ENCODE results near the gene SLC44A1.
A peak's percentile ranks its signal among the peaks of the same experiment; 100 is the strongest.

Gene SLC44A1

GRCh38 chr9:105401651-105402050 is 157.2 kb downstream of the SLC44A1 start:
- H3K36me3 ChIP-seq (ENCODE audit: control insufficient read depth in 4 of 4, insufficient read depth in 4 of 4, low read length in 3 of 4), result no peaks in the 10 kb centered on the region
- H3K4me1 ChIP-seq (ENCODE audit: control extremely low read depth in 1 of 4, control insufficient read depth in 4 of 4, insufficient read depth in 4 of 4, low read length in 3 of 4), result peaks cover 3 to 32% (median 5%) of the 10 kb centered on the region in 4 experiments
- H3K9me3 ChIP-seq (ENCODE audit: control extremely low read depth in 1 of 5, control insufficient read depth in 4 of 5, insufficient read depth in 2 of 5, low read depth in 1 of 5, low read length in 4 of 5), result peaks cover 0 to 5% (median 0%) of the 10 kb centered on the region in 5 experiments
- ChIA-PET CTCF (no interaction called here), POLR2A (no interaction called here)
- H3K4me3 ChIP-seq (ENCODE audit: control insufficient read depth in 1 of 7, extremely low read depth in 1 of 7, insufficient read depth in 4 of 7, low read depth in 2 of 7, low read length in 6 of 7), result no peak overlapping the region
- no peaks in the 10 kb centered on the region for H3K27me3 ChIP-seq (replicated peaks in 2 of 5; ENCODE audit: control insufficient read depth in 4 of 5, insufficient read depth in 5 of 5, low read length in 4 of 5)
- WGBS (ENCODE audit: insufficient coverage), result 69% methylated on average over 2 of the region's 3 CpGs
- no peak for DNase-seq
- no peak overlapping the region for H3K27ac ChIP-seq (ENCODE audit: insufficient read depth in 1 of 2, low read depth in 1 of 2, low read length in 2 of 2, poor library complexity in 1 of 2, severe bottlenecking in 2 of 2)

DNA sequence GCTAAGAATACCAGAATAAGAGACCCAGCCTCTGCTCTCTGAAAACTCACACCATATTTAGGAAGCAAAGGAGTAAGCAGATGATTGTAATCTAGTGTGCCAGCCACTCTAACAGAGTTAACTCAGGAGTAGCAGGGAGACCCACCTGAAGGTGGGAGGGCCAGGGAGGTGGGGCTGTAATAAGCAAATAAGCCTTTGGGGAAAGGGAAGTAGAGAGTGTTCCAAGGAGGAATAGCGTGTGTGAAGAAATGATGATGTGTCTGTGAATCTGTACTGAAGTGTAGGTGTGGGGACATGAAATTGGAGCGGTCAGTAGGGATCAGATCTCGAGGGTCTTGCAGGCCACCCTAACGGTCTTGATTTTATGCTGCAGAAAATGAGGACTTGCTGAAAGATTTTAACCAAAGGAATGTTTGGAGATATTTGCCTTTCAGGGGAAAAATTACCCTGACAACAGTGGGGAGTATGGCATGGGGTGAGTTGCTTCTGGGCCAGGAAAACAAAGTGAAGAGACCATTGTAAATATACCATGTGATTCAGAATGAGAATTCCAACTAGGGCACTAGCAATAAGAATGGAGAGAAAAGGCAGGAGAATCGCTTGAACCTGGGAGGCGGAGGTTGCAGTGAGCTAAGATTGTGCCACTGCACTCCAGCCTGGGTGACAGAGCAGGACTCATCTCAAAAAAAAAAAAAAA is 159.2 kb downstream of the SLC44A1 start:
- no peaks in the 10 kb centered on the region for H3K27me3 ChIP-seq (replicated peaks in 2 of 5; ENCODE audit: control insufficient read depth in 4 of 5, insufficient read depth in 5 of 5, low read length in 4 of 5)
- H3K9me3 ChIP-seq (ENCODE audit: control extremely low read depth in 1 of 5, control insufficient read depth in 4 of 5, insufficient read depth in 2 of 5, low read depth in 1 of 5, low read length in 4 of 5), result peaks cover 0 to 11% (median 2%) of the 10 kb centered on the region in 5 experiments
- POLR2A ChIA-PET, result no interaction called here
- no peak for DNase-seq
- no peak overlapping the region for H3K27ac ChIP-seq (ENCODE audit: insufficient read depth in 1 of 2, low read depth in 1 of 2, low read length in 2 of 2, poor library complexity in 1 of 2, severe bottlenecking in 2 of 2)
- H3K4me3 ChIP-seq (ENCODE audit: control insufficient read depth in 1 of 7, extremely low read depth in 1 of 7, insufficient read depth in 4 of 7, low read depth in 2 of 7, low read length in 6 of 7), result no peak overlapping the region
- no peaks in the 10 kb centered on the region for H3K36me3 ChIP-seq (ENCODE audit: control insufficient read depth in 4 of 4, insufficient read depth in 4 of 4, low read length in 3 of 4)
- peaks cover 3 to 32% (median 5%) of the 10 kb centered on the region in 4 experiments for H3K4me1 ChIP-seq (ENCODE audit: control extremely low read depth in 1 of 4, control insufficient read depth in 4 of 4, insufficient read depth in 4 of 4, low read length in 3 of 4)
- WGBS (ENCODE audit: insufficient coverage), result 100% methylated on average over 4 of the region's 6 CpGs
- CTCF ChIA-PET, result interaction anchor here (1.2 kb wide), 1 partner anchor 12 kb away, joined by 3 read pairs; no protein-coding TSS in a partner anchor

DNA sequence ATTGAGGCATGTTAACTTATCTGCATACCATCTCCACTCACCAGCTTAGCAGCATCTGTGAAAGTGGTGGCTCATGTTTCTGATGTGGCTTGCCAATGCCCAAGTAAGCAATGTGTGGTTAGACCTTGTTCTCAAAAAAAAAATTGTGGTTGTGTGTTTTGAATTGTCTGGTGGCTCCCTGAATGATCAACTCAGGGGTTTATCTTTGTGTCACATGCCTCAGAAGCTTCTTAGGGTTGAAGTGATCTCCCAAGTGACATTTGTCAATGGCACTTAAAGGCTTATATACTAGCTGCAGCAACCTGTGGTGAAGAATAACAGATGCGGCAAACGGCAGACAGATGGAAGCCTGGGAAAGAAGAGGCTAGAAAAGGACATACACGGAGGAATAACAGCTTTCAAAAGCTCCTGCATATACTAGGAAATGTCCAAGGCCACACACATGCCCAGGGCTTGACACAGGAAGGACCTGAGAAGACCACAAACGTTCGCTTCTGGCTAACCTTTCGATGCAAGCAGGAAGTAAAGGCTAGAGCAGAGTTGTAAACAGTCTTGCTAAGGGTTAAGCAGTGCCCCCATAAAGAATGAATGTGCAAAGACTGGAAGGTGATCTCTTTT is 161.2 kb downstream of the SLC44A1 start:
- H3K36me3 ChIP-seq (ENCODE audit: control insufficient read depth in 4 of 4, insufficient read depth in 4 of 4, low read length in 3 of 4), result no peaks in the 10 kb centered on the region
- H3K27ac ChIP-seq (ENCODE audit: insufficient read depth in 1 of 2, low read depth in 1 of 2, low read length in 2 of 2, poor library complexity in 1 of 2, severe bottlenecking in 2 of 2), result no peak overlapping the region
- peaks cover 3 to 32% (median 5%) of the 10 kb centered on the region in 4 experiments for H3K4me1 ChIP-seq (ENCODE audit: control extremely low read depth in 1 of 4, control insufficient read depth in 4 of 4, insufficient read depth in 4 of 4, low read length in 3 of 4)
- POLR2A ChIA-PET, result no interaction called here
- WGBS (ENCODE audit: insufficient coverage), result 31% methylated on average over 6 of the region's 6 CpGs
- H3K9me3 ChIP-seq (ENCODE audit: control extremely low read depth in 1 of 5, control insufficient read depth in 4 of 5, insufficient read depth in 2 of 5, low read depth in 1 of 5, low read length in 4 of 5), result peaks cover 0 to 15% (median 3%) of the 10 kb centered on the region in 5 experiments
- H3K4me3 ChIP-seq (ENCODE audit: control insufficient read depth in 1 of 7, extremely low read depth in 1 of 7, insufficient read depth in 4 of 7, low read depth in 2 of 7, low read length in 6 of 7), result peak overlapping the region in 3 of 7 experiments; percentile 20 to 48 (median 39)
- no peaks in the 10 kb centered on the region for H3K27me3 ChIP-seq (replicated peaks in 2 of 5; ENCODE audit: control insufficient read depth in 4 of 5, insufficient read depth in 5 of 5, low read length in 4 of 5)
- DNase-seq, result peak; percentile 17 to 88 (median 82)
- CTCF ChIA-PET, result interaction anchor here (1.6 kb wide), 2 partner anchors 10 to 246 kb away, joined by 4 to 9 read pairs; no protein-coding TSS in a partner anchor

DNA sequence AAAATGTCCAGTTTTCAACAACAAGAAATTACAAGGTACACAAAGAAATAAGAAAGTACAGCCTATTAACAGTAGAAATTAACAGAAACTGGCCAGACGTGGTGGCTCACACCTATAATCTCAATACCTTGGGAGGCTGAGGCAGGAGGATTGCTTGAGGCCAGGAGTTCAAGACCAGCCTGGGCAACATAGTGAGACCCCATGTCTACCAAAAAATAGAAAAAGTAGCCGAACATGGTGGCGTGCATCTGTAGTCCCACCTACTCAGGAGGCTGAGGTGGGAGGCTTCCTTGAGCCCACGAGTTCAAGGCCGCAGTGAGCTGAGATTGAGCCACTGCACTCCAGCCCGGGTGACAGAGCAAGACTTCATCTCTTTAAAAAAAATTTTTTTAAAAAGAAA is 161.9 kb downstream of the SLC44A1 start:
- Histone ChIP-seq H3K27me3 (replicated peaks in 2 of 5; ENCODE audit: control insufficient read depth in 4 of 5, insufficient read depth in 5 of 5, low read length in 4 of 5) (no peaks in the 10 kb centered on the region), H3K36me3 (ENCODE audit: control insufficient read depth in 4 of 4, insufficient read depth in 4 of 4, low read length in 3 of 4) (no peaks in the 10 kb centered on the region), H3K4me3 (ENCODE audit: control insufficient read depth in 1 of 7, extremely low read depth in 1 of 7, insufficient read depth in 4 of 7, low read depth in 2 of 7, low read length in 6 of 7) (peak overlapping the region in 1 of 7 experiments; percentile 48), H3K4me1 (ENCODE audit: control extremely low read depth in 1 of 4, control insufficient read depth in 4 of 4, insufficient read depth in 4 of 4, low read length in 3 of 4) (peaks cover 3 to 32% (median 5%) of the 10 kb centered on the region in 4 experiments), H3K9me3 (ENCODE audit: control extremely low read depth in 1 of 5, control insufficient read depth in 4 of 5, insufficient read depth in 2 of 5, low read depth in 1 of 5, low read length in 4 of 5) (peaks cover 0 to 18% (median 3%) of the 10 kb centered on the region in 5 experiments), H3K27ac (ENCODE audit: insufficient read depth in 1 of 2, low read depth in 1 of 2, low read length in 2 of 2, poor library complexity in 1 of 2, severe bottlenecking in 2 of 2) (no peak overlapping the region)
- CTCF ChIA-PET, result no interaction called here
- no peak for DNase-seq
- 100% methylated on average over 6 of the region's 6 CpGs for WGBS (ENCODE audit: insufficient coverage)
- POLR2A ChIA-PET, result no interaction called here

GRCh38 chr9:105413525-105413924 is 169.1 kb downstream of the SLC44A1 start:
- ChIA-PET CTCF (interaction anchor here (0.9 to 10.3 kb wide), 5 partner anchors 15 to 605 kb away, joined by 3 to 110 read pairs (median 5); no protein-coding TSS in a partner anchor), POLR2A (interaction anchor here (0.6 kb wide), 1 partner anchor 513 kb away, joined by 5 read pairs; no protein-coding TSS in a partner anchor)
- Histone ChIP-seq H3K4me3 (ENCODE audit: control insufficient read depth in 1 of 7, extremely low read depth in 1 of 7, insufficient read depth in 4 of 7, low read depth in 2 of 7, low read length in 6 of 7) (no peak overlapping the region), H3K36me3 (ENCODE audit: control insufficient read depth in 4 of 4, insufficient read depth in 4 of 4, low read length in 3 of 4) (no peaks in the 10 kb centered on the region), H3K4me1 (ENCODE audit: control extremely low read depth in 1 of 4, control insufficient read depth in 4 of 4, insufficient read depth in 4 of 4, low read length in 3 of 4) (peaks cover 0 to 3% (median 1%) of the 10 kb centered on the region in 4 experiments), H3K27me3 (replicated peaks in 2 of 5; ENCODE audit: control insufficient read depth in 4 of 5, insufficient read depth in 5 of 5, low read length in 4 of 5) (no peaks in the 10 kb centered on the region), H3K9me3 (ENCODE audit: control extremely low read depth in 1 of 5, control insufficient read depth in 4 of 5, insufficient read depth in 2 of 5, low read depth in 1 of 5, low read length in 4 of 5) (peaks cover 0 to 10% (median 4%) of the 10 kb centered on the region in 5 experiments), H3K27ac (ENCODE audit: insufficient read depth in 1 of 2, low read depth in 1 of 2, low read length in 2 of 2, poor library complexity in 1 of 2, severe bottlenecking in 2 of 2) (no peak overlapping the region)
- WGBS (ENCODE audit: insufficient coverage), result no CpG with 5 or more reads among the region's 2 CpGs
- DNase-seq, result no peak

DNA sequence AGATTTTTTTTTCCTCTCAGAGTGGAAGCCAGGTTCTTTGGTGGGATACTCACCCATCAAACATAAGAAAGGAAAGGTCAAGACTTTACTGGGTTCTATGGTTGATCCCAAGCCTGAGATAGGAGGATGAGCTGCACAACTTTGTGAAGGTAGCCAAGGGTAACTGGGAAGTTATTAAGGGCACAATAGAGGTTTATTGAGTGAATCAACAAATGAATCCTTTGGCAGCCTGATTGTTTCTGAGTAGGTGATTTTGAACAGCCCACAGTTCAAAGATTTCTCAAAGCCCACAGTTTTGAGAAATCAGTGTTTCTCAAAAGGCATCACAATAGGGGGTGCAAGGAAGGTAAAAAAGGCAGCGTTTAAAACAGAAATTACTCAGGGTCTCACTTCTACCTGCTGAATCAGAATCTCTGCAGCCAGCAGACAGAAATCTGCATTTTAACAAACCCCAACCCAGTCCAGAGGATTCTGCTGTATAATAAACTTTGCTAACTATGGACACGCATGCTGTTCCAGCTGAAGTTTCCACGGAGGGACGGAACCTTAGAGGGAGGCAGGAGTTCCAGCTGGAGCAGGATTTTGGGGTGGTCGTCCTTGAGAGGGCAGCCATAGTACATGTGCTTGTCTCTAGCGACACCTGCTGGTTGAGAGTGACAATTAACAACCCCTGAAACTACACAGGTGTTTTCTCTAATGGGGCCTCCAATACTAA is 170.7 kb downstream of the SLC44A1 start:
- Histone ChIP-seq H3K4me3 (ENCODE audit: control insufficient read depth in 1 of 7, extremely low read depth in 1 of 7, insufficient read depth in 4 of 7, low read depth in 2 of 7, low read length in 6 of 7) (no peak overlapping the region), H3K4me1 (ENCODE audit: control extremely low read depth in 1 of 4, control insufficient read depth in 4 of 4, insufficient read depth in 4 of 4, low read length in 3 of 4) (peaks cover 0 to 3% (median 1%) of the 10 kb centered on the region in 4 experiments), H3K27me3 (replicated peaks in 2 of 5; ENCODE audit: control insufficient read depth in 4 of 5, insufficient read depth in 5 of 5, low read length in 4 of 5) (no peaks in the 10 kb centered on the region), H3K9me3 (ENCODE audit: control extremely low read depth in 1 of 5, control insufficient read depth in 4 of 5, insufficient read depth in 2 of 5, low read depth in 1 of 5, low read length in 4 of 5) (peaks cover 0 to 6% (median 0%) of the 10 kb centered on the region in 5 experiments), H3K27ac (ENCODE audit: insufficient read depth in 1 of 2, low read depth in 1 of 2, low read length in 2 of 2, poor library complexity in 1 of 2, severe bottlenecking in 2 of 2) (no peak overlapping the region), H3K36me3 (ENCODE audit: control insufficient read depth in 4 of 4, insufficient read depth in 4 of 4, low read length in 3 of 4) (no peaks in the 10 kb centered on the region)
- DNase-seq, result peak; percentile 65 to 80 (median 68)
- POLR2A ChIA-PET, result no interaction called here
- 10% methylated on average over 4 of the region's 6 CpGs for WGBS (ENCODE audit: insufficient coverage)
- CTCF ChIA-PET, result interaction anchor here (0.6 to 10.3 kb wide), 21 partner anchors 10 to 634 kb away, joined by 3 to 110 read pairs (median 3); partner anchors contain the start of gene ABCA1

Data from common myeloid progenitor, CD34-positive (primary cell).